CD4-positive, alpha-beta T cell treated with Interleukin-12 subunit alpha and Interleukin-12 subunit beta, for 1 hour (primary cell): ENCODE data around the gene LBHD2.

Experiments
- DNase-seq: peaks from one replicate; pipeline ENCODE4 v3.0.0-alpha.2; 2020

Gene LBHD2

DNA sequence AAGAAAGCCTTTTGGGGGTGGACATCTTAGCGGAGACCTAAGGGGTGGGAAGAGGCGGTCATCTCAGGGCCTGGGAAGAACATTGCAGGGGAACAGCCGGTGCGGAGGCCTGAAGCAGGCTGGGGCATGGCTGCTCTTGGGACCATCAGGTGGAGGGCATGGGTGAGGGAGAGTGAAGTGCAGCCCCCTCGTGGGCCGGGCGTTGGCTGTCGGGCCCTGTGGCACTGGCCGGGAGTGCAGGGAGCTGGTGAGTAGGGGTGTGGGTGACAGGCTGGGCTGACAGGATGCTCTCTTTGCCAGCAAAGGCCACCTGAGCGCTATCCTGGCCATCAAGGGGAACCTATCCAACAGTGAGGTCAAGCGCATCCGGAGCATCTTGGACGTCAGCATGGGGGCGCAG lies 50.9 kb downstream of the LBHD2 start:
- DNase-seq: no peak

DNA sequence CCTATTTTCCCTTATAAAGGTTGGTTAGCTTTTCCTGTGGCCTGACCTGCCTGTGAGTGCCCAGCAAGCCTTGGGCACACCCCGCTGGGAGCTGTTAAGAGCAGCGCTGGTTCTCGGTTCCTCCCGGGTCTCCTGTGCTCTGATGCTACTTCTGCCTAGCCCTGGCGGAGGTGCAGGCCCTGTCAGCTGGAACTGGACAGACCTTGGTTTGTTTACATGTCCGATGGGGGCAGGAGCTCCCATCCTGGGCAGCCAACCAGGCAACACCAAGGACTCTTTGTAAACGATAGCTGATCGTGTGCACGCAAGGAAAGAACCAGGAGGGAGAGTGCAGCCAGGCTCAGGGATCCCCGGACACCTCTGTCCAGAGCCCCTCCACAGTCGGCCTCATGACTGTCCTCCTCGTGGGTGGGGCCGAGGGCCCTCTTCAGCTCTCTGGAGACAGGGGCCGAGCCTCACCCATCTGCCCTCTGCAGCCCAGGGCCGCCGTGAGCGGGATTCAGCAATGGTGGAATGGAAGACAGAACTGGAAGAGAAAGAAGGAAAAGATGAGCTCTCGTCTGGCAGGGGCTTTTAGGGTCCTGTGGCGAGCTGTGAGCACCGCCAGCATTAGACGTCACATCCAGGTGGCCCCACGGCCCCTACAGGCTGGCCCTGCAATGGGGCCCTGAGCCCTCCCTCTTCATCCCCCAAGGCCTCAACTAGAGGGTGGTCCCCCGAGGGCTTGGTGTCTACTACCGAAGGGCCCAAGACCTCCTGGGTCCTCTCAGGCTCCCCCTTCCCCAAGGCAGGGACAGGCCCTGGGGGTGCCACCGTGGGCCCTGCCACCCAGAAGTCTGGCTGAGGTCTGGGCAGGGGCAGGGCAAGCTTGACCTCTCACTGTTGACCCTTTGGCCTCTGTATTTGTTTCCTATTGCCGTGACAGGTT lies 51.6 kb downstream of the LBHD2 start:
- DNase-seq: no peak

- DNase-seq: no peak
These were observed 52.6 kb downstream of the LBHD2 start for GRCh38 chr14:103136388-103137271.

DNA sequence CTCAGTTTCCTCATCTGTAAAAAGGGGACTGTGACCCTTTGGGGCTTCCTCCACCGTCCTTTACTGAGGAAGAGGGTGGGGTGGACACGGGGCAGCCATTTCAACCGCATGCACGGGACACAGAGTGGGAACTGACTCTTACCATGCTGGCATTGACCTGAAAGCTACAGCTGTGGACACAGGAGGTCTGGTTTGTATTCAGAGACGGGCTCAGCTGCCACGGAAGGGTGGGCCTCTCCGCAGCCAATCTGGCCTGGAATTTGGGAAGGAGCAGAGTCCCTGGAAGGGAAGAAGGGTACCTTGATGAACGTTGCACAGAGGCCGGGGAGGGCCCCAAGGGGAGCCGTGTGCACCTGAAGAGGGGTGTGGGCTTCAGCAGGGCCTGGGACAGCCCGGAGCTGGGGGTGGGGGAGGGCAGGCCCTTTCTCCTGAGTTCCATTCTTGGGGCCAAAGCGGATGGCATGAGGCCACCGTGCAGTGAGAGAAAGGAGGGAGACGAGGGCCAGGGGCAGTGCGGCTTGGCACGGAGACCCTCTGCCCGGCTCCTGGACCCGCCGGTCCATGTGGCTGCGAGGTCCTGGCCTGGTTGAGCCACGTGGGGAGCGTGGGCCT lies 53.8 kb downstream of the LBHD2 start:
- DNase-seq: no peak

DNA sequence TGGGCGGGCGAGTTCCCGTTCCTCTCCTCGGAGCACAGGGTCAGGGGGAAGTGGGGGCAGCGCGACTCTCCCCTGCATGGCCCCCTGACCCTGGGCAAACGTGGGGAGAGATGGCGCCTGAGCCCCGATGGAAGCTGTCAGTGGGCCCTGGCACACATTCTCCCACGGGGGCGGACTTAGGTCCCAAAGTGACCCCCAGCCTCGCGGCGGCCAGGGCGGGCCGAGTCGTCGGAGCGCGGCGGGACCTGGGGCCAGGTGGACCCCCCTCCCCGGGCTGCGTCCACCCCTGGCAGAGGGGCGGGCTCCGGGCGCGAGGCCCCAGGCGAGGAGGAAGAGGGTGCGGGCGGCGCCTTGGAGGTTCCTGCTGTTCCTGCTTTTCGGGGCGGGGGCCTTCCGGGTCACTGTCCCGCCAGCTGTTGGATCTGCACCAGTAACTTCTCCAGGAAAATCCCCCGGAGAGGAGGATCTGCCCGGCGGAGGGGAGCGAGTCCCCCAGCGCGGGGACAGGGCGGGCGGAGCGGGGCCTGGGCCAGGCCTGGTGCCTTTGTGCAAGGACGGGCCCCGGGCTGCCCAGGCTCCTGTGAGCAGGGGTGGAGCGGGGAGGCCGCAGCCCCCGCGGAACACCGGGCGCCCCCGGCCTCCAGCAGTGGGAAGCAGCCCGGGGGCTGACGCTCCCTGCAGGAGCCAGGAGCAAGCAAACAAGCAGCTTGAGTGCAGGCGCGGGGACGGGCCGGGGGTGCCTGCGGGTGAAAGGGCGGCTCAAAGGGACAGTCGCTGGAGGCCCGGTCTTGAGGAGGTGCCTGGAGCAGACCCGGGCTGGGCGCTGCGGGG lies 54.5 kb downstream of the LBHD2 start:
- no peak for DNase-seq

DNA sequence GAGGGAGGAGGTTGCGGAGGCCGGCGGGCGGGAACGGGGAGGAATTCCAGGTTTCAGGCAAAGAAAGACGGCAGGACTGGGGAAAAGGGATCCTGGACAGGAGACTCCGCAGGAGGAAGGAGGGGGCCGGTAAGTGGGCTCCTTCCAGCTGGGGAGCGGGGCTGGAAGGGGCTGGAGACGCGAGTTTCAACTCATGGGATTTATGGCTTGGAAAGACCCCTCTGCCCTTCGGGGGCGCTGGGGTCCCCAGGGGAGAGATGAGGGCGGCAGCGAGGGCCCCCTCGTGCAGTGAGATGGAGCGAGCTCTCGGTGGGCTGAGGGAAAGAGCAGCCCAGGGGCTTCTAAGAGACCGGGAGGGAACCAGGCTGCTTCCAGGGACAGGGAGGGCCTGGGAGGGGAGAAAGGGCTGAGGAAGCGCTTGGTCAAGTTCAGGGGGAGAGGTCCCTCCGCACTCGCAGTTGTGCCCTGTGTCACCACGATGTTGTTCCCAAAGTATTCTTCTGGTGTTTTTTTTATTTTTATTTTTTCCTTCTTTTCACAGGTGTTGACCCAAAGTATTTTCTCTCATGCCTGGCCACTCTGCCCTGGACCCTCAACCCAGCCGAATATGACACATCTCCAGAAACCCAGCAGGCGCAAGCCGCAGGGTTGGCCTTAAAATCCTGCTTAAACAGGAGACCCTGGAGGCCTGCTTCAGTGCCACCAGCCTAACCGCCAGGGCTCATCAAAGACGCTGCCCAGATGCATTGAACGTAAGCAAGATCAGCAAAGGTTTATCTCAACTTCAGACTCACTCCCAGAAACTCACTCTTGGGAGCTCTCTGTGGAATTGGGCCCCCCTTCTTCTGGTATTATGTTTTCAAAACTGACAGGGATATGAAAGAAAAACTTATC lies 55.4 kb downstream of the LBHD2 start:
- no peak for DNase-seq
